Activated naive CD4-positive, alpha-beta T cell treated with anti-CD3 and anti-CD28 coated beads, Interleukin-2, amount 50 U/mL, for 72 hours (primary cell): ENCODE data around the gene RAB11FIP4. TPM values are rescaled to one million over a fixed set of nuclear protein-coding genes. Genes with fewer than 3 reads are reported as not detected.

ENCODE experiments used
- ATAC-seq, 2 donors: fragments of 150-1000 bp; cut with Tn5 transposase; 2 replicates each; pipeline ENCODE4 v1.10.0; 2021; ENCODE audit warnings: mild to moderate bottlenecking in 2 of 2, moderate library complexity in 2 of 2
- DNase-seq, 2 donors: peaks; one replicate each; pipeline ENCODE4 v3.0.0; 2021 to 2022; ENCODE audit warnings: low spot score in 2 of 2
- H3K27ac Mint-ChIP-seq, 2 donors: one replicate each; pipeline ENCODE4 v1.8.0; 2022; ENCODE audit warnings: mild to moderate bottlenecking in 2 of 2, mixed read lengths in 2 of 2
- H3K36me3 Mint-ChIP-seq, 2 donors: one replicate each; pipeline ENCODE4 v1.8.0; 2022; ENCODE audit warnings: mixed read lengths in 2 of 2
- H3K9me3 Mint-ChIP-seq, 2 donors: one replicate each; pipeline ENCODE4 v1.8.0; 2022; ENCODE audit warnings: mixed read lengths in 2 of 2
- total RNA-seq, 2 donors: library from RNA; stranded (reverse); gene quantifications; one replicate each; pipeline ENCODE4 v1.2.3, GENCODE V29; 2022

RAB11FIP4 gene
- total RNA-seq, 2 donors from 2014 or later: 22.5 to 39.0 TPM

DNA sequence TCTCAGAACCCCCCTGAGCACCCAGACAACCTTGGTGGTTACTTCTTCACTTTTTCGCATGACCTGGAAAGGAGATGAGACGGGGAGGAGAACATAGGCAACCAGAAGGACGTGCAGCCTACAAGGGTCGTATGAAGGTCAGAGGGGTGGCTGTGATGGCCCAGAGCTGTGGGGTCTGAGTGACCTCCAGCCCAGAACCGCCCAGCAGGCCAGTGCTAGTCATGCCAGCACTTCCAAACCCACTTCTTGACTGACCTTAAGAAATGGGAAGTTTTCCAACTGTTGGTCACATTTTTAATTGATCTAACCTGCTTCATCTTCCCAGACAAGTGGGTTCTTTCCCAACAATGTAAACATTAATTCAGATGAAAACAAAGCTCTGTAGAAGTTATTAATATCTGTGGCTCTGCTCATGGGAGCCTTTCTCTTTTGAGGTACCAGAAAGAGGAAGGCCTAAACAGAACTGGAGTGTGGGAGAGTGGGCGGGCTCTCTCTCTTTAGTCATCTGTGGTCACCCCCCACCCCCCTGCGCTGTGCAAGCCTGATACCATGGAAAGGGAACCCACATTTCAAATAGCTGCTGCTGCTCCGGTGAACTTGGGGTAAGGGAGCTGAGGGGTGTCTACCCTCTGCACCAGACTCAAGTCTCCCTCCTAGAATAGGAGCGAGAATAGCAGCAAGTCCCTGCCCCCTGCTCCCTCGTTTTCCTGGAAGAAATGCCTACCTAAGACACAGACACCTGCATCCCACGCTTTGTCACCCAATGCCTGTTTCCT lies 101.6 kb downstream of the RAB11FIP4 start:
- H3K36me3 Mint-ChIP-seq: peaks cover 0 to 5% of the 10 kb centered on the region in 2 donors
- ATAC-seq: peak; percentile 44 to 58
- H3K9me3 Mint-ChIP-seq: no peaks in the 10 kb centered on the region
- peak overlapping the region; percentile 93 to 96 for H3K27ac Mint-ChIP-seq
- peak in 1 of 2 donors; percentile 53 for DNase-seq

DNA sequence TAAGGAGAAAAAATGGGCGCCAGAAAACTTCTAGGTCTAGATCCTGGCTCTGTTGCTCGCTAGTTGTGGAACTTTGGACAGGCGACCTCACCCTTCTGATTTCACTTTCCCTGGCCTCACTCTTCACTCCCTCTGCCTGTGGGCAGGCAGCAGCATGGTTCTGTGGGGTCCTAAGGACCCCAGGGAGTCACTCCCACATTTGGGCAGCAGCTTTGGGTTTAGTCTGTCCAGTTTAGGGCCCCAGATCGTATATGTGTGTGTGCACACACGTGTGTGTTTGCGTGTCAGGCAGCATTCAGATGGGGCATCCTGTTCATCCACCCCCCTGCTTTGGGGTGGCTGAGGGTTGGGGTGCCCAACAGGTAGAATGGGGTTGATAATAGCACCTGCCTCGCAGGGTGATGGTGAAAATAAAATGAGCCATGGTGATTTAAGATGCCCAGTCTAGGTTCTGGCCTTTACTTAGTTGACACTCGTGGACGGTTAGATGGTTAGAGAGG lies 102.2 kb downstream of the RAB11FIP4 start:
- ATAC-seq (peak; percentile 3 to 21), DNase-seq (no peak)
- Mint-ChIP-seq H3K27ac (peak overlapping the region; percentile 93 to 96), H3K36me3 (peaks cover 0 to 5% of the 10 kb centered on the region in 2 donors), H3K9me3 (no peaks in the 10 kb centered on the region)

DNA sequence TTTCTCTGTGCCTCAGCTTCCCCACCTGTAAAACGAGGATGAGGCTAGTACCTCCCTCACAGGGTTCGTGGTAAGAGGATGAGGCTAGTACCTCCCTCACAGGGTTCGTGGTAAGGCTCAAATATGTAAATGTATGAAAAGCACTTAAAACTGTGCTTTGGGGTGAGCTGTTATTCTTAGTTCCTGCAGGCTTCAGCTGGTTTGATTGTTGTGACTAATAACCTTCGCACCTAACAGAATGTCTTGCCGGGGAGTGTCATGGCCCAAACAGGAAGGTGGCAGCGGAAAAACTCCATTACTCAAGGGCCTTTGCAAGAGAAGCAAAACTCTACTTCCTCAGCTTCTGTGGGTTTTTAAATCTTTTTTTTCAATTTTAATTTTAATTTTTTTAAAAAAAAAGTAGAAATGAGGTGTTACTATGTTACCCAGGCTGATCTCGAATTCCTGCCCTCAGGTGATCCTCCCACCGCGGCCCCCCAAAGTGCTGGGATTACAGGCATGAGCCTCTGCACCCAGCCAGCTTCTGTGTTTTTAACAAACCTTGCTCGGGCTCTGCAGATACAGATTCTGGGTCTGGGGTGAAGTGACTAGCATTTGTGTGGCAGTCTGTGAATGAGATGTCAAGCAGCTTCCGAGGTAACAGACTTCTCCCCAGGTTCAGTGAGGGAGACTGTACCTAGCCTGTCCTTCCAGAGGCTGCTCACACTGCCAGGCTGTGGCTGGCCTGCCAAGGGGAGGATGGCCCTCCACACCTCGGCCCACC lies 103.0 kb downstream of the RAB11FIP4 start:
- Mint-ChIP-seq H3K27ac (peak overlapping the region; percentile 93 to 96), H3K36me3 (peaks cover 0 to 5% of the 10 kb centered on the region in 2 donors), H3K9me3 (no peaks in the 10 kb centered on the region)
- ATAC-seq (peak; percentile 82 to 83), DNase-seq (peak; percentile 60 to 76)

DNA sequence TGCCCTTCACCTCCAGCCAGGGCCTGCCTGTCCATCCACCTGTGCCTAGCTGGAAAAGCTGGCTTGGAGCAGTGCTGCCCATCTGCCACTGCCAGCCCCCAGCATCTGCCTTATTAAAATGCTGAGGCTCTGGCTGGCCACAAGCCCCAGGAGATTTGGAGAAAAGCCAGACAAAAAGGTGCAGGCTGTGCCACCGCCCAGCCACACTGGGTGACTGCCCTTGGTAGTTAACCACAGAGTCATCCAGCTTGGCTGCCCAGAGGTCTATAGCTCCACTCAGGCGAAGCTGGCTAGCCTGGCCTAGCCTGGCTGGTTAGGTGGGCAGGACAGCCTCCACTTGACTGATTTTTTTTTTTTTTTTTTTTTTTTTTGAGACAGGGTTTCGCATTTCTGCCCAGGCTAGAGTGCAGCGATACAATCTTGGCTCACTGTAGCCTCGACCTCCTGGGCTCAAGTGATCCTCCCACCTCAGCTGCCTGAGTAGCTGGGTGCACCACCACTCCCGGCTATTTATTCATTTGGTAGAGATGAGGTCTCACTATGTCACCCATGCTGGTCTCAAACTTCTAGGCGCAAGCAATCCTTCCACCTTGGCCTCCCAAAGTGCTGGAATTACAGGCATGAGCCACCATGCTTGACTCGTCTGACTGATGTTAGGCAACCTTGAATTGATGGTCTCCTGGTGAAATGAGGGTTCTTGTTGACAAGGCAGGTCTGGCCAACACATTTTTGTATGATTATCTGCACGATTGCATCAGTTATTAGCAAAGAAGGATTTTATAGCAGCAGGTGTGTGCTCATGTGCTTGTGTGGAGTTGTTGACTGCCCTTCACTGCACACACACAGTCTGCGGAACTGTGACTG lies 103.8 kb downstream of the RAB11FIP4 start:
- Mint-ChIP-seq H3K27ac (peak overlapping the region; percentile 90 to 93), H3K36me3 (peaks cover 0 to 5% of the 10 kb centered on the region in 2 donors), H3K9me3 (no peaks in the 10 kb centered on the region)
- peak in 1 of 2 donors; percentile 62 for DNase-seq
- peak in 1 of 2 donors; percentile 18 for ATAC-seq

DNA sequence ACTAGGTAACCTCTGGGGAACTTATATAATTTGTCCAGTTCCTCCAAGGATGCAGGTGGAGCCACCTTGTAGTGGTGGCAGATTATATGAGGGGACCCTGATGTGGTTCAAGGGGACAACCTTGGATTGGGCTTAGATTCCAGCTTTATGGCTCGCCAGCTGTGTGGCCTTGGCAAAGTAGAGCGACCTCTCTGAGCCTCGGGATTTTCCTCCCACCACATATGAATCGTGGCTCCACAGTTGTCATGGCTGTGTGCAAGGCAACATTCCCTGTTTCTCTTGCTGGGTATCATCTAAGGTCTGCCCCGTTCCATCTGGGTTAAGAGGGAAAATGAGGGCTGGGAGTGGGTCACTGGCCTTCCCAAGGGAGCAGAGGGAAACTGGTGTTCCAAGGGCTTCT lies 104.6 kb downstream of the RAB11FIP4 start:
- DNase-seq: no peak
- peak overlapping the region in 1 of 2 donors; percentile 93 for H3K27ac Mint-ChIP-seq
- peaks cover 0 to 5% of the 10 kb centered on the region in 2 donors for H3K36me3 Mint-ChIP-seq
- no peak for ATAC-seq
- no peaks in the 10 kb centered on the region for H3K9me3 Mint-ChIP-seq

DNA sequence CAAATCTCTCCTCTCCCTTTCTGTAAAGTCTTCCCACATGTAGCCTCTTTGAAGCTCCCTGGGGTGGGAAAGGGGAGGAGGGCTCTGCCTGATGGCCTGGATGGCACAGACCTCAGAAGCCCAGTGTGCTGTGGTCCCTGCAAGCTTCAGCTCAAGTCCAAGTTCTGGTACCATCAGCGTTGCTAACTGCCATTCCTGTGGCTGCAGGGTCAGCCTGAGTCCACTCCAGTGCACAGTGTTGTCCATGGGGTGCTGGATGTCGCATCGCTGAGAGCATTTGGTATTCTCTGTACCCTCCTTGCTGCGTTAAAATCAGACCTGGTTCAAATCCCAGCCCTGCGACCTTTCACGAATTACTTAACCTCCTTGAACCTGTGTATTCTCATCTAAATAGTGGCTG lies 105.1 kb downstream of the RAB11FIP4 start:
- no peak for ATAC-seq
- H3K27ac Mint-ChIP-seq: no peak overlapping the region
- H3K36me3 Mint-ChIP-seq: peaks cover 0 to 5% of the 10 kb centered on the region in 2 donors
- DNase-seq: no peak
- H3K9me3 Mint-ChIP-seq: no peaks in the 10 kb centered on the region

DNA sequence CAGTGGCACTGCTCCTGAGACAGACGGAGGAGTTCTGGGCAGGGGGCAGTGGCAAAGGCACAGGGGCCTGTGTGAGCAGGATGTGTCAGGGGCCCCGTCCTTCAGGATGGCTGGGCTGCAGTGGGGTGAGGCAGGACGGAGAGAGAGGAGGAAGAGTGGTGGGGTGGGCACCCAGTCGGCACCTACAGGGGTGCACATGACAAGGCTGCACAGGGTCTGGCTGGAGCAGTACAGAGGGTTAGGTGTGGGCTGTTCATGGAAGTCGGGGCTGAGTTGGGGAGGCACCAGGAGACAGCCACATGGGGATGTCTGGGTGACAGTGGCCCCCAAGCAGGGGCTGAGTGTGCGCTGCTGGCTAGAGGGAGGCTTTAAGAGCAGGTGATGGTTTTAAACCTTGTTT lies 106.0 kb downstream of the RAB11FIP4 start:
- no peak for DNase-seq
- Mint-ChIP-seq H3K36me3 (peaks cover 0 to 5% of the 10 kb centered on the region in 2 donors), H3K27ac (peak overlapping the region; percentile 50 to 59), H3K9me3 (no peaks in the 10 kb centered on the region)
- ATAC-seq: no peak

DNA sequence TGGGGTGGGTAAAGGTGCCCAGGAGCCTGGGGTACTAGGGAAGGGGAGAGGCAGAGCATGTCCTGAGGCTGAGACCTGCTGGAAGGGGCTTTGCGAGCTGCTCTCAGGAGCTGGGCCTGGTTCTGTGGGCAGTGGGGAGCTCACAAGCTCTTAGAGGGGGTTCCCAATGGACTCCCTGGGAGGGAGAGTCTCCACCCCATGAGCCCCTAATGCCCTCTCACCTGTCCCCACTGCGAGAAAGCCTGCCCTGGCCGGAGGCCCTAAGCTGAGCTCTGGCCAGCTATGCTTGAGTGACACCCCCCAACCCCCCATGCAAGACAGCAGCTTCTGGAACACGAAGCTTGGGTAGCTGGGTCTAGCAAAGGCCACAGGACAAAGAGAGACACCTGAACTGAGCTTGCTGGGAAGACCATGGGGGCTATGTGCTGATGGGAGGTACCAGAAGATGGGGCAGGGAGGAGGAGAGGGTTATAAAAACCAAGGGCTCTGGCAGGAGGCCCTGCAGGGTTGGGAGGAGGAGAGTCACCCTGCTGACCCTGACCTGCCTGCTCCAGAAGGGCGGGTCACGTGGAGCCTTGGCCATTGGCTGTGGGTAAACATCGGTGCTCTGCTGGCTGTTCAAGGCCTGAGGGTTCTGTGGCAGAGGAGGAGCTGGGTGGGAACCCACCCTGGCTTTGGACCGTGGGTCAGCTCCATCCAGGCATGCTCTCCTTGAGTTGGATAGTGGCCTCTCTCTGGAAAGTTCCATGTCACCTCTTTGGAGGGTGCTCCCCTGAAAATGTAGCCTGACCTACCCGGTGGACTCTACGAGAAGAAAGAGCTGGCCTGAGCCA lies 106.7 kb downstream of the RAB11FIP4 start:
- H3K27ac Mint-ChIP-seq: peak overlapping the region in 1 of 2 donors; percentile 59
- no peaks in the 10 kb centered on the region for H3K9me3 Mint-ChIP-seq
- ATAC-seq (no peak), DNase-seq (no peak)
- H3K36me3 Mint-ChIP-seq: peaks cover 0 to 1% of the 10 kb centered on the region in 2 donors

DNA sequence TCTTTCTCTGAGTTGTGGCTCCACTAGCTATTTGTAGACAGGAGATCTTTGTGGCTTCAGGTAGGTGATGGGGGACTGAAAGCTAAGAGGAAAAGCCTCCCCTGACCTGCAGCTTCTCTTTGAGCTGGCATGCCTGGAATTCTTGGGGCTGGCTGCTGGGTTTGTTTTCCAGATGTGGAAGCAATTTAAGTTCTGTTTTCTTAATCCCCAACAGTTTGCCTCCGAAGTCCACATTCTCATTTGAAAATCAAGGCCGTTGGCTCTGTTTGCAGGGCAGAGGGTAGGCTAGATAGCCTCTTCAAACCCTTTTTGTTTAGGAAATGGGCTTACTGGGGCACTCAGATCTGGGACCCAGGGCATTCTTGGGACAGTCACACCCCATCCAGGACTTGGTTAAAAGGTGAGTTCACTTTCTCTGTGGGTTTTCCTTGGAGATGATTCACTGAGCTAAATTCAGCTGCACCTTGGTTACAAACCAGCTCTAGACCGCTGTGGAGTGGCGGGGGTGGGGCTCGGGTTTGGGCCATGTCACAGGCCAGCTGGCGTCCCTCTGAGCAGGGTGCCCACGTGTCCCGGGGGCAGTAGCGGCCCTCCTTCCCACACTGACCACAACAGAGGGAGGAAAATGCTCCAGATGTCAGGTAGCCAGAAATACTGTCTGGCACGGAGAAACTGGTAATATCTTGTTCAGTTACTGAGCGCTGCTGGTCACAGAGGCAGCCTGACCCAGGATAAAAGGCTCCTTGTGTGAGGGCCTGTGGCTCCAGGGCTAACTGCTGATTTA lies 108.5 kb downstream of the RAB11FIP4 start:
- no peaks in the 10 kb centered on the region for H3K36me3 Mint-ChIP-seq
- peak overlapping the region; percentile 65 to 72 for H3K27ac Mint-ChIP-seq
- H3K9me3 Mint-ChIP-seq: no peaks in the 10 kb centered on the region
- ATAC-seq (peak; percentile 79 to 94), DNase-seq (peak in 1 of 2 donors; percentile 86)

DNA sequence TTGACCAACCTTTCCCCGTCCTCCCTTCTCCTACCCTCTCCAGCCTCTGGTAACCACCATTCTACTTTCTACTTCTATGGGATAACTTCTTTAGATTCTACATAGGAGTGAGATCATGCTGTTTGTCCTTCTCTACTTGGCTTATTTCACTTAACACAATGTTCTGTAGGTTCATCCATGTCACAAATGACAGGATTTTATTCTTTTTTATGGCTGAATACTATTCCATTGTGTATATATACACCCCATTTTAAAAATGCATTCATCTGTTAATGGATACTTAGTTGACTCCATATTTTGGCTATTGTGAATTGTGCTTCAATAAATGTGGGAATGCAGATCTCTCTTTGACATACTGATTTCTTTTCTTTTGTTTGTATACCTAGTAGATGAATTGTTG lies 115.0 kb downstream of the RAB11FIP4 start:
- no peak overlapping the region for H3K27ac Mint-ChIP-seq
- H3K9me3 Mint-ChIP-seq: no peaks in the 10 kb centered on the region
- ATAC-seq (no peak), DNase-seq (no peak)
- no peaks in the 10 kb centered on the region for H3K36me3 Mint-ChIP-seq

DNA sequence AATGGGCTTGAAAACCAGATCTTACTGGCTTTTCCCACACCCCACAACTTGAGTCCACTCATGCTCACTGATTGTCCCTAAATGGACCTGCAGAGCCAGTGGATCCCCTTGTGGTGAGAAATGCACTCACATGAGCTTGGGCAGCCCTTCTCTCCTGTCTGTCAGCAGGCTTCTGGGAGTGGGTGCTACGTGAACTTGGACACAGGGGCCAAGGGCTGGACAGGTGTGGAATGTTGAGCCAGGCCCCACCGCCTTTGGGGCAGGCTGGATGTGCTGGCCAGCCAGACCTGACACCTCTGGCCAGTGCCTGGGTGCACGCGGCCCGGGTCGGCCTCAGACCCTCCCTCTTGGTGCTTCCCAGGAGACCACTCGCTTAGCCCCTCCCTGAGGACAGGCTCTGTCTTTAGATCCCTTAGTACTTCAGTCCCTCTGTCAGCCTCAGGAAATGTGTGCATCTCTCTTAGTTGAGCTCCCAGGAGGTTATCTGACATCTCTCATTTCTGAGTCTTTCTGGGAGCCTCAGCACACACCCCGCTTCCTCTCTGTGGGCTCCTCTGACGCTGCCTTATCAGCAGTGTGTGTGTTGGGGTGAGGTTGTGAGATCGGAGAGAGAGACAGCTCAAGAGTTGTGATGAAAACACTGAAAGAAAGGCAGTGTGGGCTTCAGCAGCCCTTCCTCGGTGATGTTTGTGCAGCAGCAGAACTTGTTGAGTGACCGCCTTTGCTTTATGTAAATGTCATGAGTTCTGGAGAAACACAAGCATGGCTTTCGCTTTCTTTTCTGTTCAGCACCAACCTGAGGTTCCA lies 117.0 kb downstream of the RAB11FIP4 start:
- peak overlapping the region; percentile 95 to 97 for H3K27ac Mint-ChIP-seq
- H3K9me3 Mint-ChIP-seq: no peaks in the 10 kb centered on the region
- DNase-seq (peak; percentile 46 to 75), ATAC-seq (peak; percentile 81 to 86)
- H3K36me3 Mint-ChIP-seq: no peaks in the 10 kb centered on the region

DNA sequence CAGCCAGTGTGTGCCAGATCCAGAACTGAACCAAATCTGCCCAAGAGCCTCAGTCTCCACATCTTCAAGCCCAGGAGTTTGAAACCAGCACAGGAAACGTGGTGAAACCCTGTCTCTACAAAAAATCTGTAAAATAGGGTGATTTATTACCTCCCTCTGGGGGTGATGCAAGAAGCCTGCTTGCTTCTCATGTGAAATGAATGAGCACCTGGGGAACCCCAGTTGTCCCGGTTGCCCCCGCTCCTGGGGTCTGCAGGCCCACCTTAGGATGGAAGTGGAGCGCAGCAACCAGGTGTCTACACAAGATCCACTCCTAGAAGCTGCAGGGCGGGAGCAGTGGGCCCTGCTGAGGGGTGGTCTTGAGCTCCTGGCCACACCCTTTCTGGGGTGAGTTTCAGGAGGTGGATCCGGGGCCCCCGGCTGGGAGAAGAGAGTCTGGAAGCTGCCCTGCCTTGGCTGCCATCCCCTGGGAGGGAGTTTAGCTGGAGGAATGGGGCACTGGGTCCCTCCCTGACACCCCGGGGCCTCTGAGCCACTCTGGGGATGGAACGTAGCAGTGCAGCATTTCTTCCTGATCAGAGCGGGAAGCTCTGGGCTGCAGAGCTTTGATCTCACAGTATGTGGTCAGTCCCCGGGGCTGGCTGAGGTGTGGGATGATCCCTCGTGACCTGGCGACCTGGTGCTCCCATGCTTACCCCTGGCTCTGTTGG lies 117.8 kb downstream of the RAB11FIP4 start:
- ATAC-seq (peak; percentile 25 to 48), DNase-seq (no peak)
- peak overlapping the region; percentile 95 to 97 for H3K27ac Mint-ChIP-seq
- no peaks in the 10 kb centered on the region for H3K36me3 Mint-ChIP-seq
- no peaks in the 10 kb centered on the region for H3K9me3 Mint-ChIP-seq

DNA sequence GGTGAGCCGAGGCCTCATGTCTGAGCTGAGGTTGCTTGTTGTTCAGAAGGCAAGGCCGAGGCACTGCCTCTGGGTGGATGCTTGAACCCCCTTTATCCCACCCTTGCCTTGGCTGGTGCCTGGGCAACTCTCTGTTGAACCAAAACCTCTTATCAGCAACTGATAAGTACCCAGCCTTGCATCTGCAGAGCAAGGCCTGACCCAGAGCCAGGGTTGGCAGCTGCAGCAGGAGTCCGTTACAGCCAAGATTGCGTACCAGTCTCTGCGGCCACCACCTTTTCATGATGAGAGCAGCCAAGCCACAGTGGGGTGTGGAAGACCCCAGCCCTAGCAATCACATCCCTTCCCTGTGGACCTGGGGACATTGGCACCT lies 118.3 kb downstream of the RAB11FIP4 start:
- no peak for ATAC-seq
- no peak for DNase-seq
- Mint-ChIP-seq H3K9me3 (no peaks in the 10 kb centered on the region), H3K27ac (peak overlapping the region; percentile 95 to 97), H3K36me3 (no peaks in the 10 kb centered on the region)
